WERI-Rb-1 (cell line): ENCODE data around the gene CCDC88C.
A peak's percentile ranks its signal among the peaks of the same experiment; 100 is the strongest.
"Not testable (repeated sequence)": the region's sequence is repeated elsewhere in the genome, so short reads cannot be mapped to it uniquely, and the experiment has no call there.

Source experiments
- DNase-seq: peaks from one replicate; pipeline ENCODE4 v3.0.0-alpha.2; 2020
- H3K27ac ChIP-seq: fragments of 250-450 bp; sonication (Bioruptor Pico); 2 replicates; pipeline ENCODE4 v1.5.1; 2020; ENCODE audit warnings: mild to moderate bottlenecking, moderate library complexity
- H3K27me3 ChIP-seq: fragments of 250-450 bp; sonication (Bioruptor Pico); 2 replicates; pipeline ENCODE4 v1.5.1; 2021; ENCODE audit warnings: mild to moderate bottlenecking, low read depth, moderate library complexity; ENCODE audit not compliant: insufficient read depth, severe bottlenecking
- H3K36me3 ChIP-seq: fragments of 250-450 bp; sonication (Bioruptor Pico); 2 replicates; pipeline ENCODE4 v1.5.1; 2020; ENCODE audit warnings: mild to moderate bottlenecking, moderate library complexity
- H3K4me3 ChIP-seq: 2 replicates; pipeline ENCODE4 v1.5.1; 2011; ENCODE audit warnings: low read depth, mild to moderate bottlenecking, control low read depth, low read length
- H3K9me3 ChIP-seq: fragments of 250-450 bp; sonication (Bioruptor Pico); 2 replicates; pipeline ENCODE4 v1.5.1; 2021; ENCODE audit warnings: mild to moderate bottlenecking, moderate library complexity; ENCODE audit not compliant: severe bottlenecking
- TF ChIP-seq, protein P1 (sequence below): IDR thresholded peaks from 2 replicates; pipeline ENCODE4 v1.5.1; 2011; ENCODE audit warnings: low read depth, mild to moderate bottlenecking, control low read depth, inconsistent platforms, low read length

The CCDC88C gene

DNA sequence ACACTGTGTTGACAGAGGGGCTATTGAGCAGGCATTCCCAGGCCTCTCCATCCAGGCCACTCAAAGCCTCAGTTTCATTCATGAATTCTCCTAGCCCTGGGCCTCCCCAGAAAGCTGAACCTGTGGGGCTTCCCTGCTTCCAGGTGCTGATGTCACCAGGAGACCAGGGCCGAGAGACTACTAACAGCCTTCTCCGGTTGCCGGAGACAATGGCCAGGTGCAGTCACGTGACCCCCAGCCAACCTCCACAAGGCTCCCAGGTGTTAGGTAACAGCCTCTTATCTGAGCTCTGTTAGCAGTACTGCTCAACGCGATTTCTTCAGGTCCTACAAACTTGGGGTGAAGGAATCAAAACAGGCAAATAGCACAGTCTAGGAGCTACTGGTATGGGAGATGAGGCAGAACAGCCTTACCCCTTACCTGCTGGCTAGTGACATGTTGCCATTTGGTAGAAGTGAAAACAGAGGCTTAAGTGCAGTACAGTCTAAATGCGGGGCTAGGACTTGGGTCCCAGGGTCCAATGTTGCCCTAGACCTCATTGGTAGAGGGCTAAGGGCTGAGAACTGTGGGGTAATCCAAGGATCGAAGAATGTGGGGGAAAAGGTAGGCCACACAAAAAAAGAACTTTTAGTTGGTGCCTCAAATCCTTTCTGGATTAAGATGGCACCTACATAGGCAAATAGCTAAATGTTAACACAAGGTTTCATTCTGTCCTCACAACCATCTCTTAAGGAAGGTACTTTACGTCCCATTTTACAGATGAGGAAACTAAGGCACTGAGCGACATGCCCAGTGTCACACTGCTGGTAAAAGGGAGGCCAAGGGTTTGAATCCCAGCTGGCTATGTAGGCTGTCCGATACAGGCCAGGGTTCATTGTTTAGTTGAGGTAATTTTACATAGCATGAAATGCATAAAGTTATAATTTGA lies 3.8 kb downstream of the CCDC88C start:
- H3K4me3 ChIP-seq: no peak overlapping the region
- peaks cover 77% of the 10 kb centered on the region for H3K36me3 ChIP-seq

DNA sequence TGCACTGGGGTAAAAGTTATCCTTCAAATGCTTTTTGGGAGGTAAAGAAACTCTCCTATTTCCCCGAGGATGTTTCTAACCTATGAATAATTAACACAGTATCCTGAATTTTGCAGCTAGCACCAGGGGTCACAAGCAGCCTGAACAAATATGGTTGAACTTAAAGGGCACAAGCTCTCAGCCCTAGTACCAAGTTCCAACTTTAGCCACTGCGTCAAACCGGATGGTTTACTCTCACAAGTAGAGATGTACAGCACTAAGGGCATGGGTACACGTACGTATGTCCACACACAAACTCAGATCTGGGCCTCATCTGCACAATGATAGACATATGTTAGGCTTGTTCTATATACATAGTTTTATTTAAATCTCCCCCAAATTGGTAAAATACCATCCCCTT lies 4.7 kb downstream of the CCDC88C start:
- TF ChIP-seq, protein P1, sequence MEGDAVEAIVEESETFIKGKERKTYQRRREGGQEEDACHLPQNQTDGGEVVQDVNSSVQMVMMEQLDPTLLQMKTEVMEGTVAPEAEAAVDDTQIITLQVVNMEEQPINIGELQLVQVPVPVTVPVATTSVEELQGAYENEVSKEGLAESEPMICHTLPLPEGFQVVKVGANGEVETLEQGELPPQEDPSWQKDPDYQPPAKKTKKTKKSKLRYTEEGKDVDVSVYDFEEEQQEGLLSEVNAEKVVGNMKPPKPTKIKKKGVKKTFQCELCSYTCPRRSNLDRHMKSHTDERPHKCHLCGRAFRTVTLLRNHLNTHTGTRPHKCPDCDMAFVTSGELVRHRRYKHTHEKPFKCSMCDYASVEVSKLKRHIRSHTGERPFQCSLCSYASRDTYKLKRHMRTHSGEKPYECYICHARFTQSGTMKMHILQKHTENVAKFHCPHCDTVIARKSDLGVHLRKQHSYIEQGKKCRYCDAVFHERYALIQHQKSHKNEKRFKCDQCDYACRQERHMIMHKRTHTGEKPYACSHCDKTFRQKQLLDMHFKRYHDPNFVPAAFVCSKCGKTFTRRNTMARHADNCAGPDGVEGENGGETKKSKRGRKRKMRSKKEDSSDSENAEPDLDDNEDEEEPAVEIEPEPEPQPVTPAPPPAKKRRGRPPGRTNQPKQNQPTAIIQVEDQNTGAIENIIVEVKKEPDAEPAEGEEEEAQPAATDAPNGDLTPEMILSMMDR: no peak
- no peak overlapping the region for H3K4me3 ChIP-seq
- H3K27ac ChIP-seq: peak overlapping the region; percentile 22; the same call in 1 of the 2 replicates
- H3K27me3 ChIP-seq: no peaks in the 10 kb centered on the region
- no peak for DNase-seq
- no peaks in the 10 kb centered on the region for H3K9me3 ChIP-seq
- H3K36me3 ChIP-seq: peaks cover 85% of the 10 kb centered on the region

More for the DNA sequence above, 3.8 kb downstream of the CCDC88C start:
- Histone ChIP-seq H3K27me3 (no peaks in the 10 kb centered on the region), H3K27ac (peak overlapping the region; percentile 22; the same call in 1 of the 2 replicates), H3K9me3 (no peaks in the 10 kb centered on the region)
- TF ChIP-seq, protein P1: no peak
- DNase-seq: peak; percentile 15

DNA sequence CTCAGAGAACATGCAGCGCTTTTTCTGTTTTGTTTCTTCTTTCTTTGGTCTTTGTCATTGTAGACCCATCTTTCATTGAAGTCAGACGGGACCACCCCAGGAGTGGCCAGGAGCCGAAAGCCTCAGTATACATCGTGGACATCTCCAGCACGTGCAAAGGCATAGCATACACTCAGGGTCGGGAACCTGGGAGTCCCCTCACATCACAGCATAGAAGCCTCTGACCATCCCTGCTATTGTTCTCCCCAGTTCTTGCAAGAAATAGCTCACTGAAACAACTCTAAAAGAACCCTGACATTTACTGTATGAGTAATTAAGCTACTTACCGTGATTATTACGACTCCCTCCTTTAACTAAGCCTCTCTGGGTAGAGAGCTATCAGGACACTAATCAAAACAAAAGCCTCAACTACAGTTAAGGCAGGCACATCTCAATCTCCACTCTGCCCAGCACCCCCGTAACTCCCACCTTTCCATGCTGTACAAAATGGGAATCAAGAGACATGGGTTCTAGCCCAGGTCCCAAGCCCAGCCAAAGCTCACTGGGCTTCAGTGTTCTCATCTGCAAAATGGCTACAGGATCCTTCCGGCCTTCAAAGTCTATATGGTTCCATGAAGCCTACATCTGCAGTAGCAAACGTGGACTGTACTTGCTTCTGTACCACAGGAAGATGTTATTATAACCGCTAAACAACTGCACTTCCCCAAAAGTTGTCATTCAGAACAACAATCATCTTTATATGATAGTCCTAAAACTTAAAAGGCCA lies 6.7 kb downstream of the CCDC88C start:
- TF ChIP-seq, protein P1: no peak
- Histone ChIP-seq H3K27ac (peak overlapping the region; percentile 78), H3K36me3 (peaks cover 96% of the 10 kb centered on the region), H3K9me3 (no peaks in the 10 kb centered on the region), H3K4me3 (peak overlapping the region; percentile 11), H3K27me3 (no peaks in the 10 kb centered on the region)
- no peak for DNase-seq

DNA sequence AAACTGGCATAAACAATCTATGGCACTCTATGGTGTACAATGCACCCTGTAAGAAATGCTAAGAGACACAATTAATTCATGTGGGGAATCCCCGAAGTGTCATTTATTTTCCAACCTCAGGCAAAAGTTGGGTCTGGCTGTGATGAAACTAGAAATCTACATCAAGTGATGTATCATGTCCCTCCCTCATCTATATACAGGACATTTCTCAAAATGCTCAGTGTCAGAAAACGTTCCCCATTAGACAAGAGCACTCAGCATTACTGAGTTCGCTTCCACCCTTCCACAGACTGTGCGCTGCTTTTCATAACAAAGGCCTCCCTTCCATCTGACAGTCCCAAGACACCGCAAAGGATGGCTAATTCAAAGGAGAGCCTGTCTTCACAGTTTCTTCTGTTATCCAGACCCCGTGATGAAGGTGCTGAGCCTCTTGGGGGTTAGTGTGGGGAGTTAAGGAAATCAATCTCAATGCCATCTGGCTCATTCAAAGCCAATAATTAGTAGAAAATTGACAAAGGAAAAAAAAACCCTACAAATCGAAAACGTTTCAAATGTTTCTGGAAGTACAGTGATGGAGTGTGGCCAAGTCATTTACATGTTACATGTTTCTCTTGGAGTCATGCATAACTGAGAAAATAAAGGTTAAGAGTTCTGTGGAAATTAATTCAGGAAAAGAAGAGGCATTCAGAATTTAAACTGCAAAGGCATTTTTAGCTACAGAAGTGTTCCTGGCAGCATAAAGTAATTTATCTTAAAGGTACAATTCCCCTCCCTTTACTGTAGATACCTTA lies 7.5 kb downstream of the CCDC88C start:
- Histone ChIP-seq H3K27me3 (no peaks in the 10 kb centered on the region), H3K27ac (peak overlapping the region; percentile 78), H3K4me3 (peak overlapping the region; percentile 11; the same call in 1 of the 2 replicates), H3K9me3 (no peaks in the 10 kb centered on the region), H3K36me3 (peaks cover 96% of the 10 kb centered on the region)
- TF ChIP-seq, protein P1: no peak
- DNase-seq: no peak

DNA sequence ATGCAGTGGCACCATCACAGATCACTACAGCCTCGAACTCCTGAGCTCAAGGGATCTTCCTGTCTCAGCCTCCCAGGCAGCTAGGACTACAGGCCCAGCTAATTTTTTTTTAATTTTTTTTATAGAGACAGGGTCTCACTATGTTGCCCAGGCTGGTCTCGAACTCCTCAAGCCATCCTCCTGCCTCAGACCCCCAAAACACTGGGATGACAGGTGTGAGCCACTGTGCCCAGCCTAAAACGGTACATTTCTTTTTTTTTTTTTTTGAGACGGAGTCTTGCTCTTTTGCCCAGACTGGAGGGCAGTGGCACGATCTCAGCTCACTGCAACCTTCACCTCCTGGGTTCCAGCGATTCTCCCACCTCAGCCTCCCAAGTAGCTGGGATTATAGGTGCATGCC lies 8.4 kb downstream of the CCDC88C start:
- not testable (repeated sequence) for H3K9me3 ChIP-seq, H3K27me3 ChIP-seq, DNase-seq, H3K4me3 ChIP-seq
- Histone ChIP-seq H3K36me3 (peaks cover 93% of the 10 kb centered on the region), H3K27ac (peak overlapping the region; percentile 78; the same call in 1 of the 2 replicates)
